ENCODE measurements around the gene FASTKD3.
A peak's percentile ranks its signal among the peaks of the same experiment; 100 is the strongest.

Gene FASTKD3

DNA sequence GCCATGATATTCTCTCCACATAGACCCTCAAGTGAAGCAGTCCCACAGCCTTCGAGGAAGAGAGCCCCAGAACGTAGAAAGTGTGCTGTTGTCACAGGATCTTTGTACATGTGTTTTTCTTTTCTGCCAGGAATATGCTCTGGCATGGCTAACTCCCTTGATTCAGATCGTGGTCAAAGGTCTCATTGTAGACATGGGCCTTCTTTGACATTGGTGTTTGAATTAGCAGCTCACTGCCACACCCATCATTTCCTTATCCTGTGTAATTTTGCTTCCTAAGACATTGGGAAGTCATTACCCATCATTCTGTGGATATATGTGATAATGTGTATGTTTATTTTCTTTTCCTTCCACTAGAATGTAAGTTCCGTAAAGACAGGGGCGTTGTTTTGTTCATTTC is 25.6 kb upstream of the FASTKD3 start:
- no peak for ATAC-seq
- peaks cover 82% of the 10 kb centered on the region for H3K36me3 Mint-ChIP-seq
- no peaks in the 10 kb centered on the region for H3K9me3 Mint-ChIP-seq
- peaks cover 6% of the 10 kb centered on the region for H3K4me1 Mint-ChIP-seq
- H3K4me3 Mint-ChIP-seq = no peak overlapping the region
- no peak overlapping the region for H3K27ac Mint-ChIP-seq
- H3K27me3 Mint-ChIP-seq = no peaks in the 10 kb centered on the region

DNA sequence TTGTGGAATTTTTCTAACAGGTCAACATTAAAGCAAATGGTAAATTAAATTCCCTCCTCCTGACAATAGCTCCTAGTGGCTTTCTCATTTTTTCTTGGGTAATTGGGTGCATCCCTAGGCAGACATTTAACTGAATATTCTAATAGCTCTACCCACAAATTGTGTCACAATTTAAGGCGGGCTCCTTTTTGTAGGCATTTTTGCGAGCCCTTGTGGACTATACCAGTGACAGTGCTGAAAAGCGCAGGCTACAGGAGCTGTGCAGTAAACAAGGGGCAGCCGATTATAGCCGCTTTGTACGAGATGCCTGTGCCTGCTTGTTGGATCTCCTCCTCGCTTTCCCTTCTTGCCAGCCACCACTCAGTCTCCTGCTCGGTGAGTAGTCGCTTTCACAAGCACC is 20.1 kb upstream of the FASTKD3 start:
- Mint-ChIP-seq H3K27ac (no peak overlapping the region), H3K4me3 (no peak overlapping the region), H3K36me3 (peaks cover 69% of the 10 kb centered on the region), H3K9me3 (no peaks in the 10 kb centered on the region), H3K4me1 (no peaks in the 10 kb centered on the region), H3K27me3 (no peaks in the 10 kb centered on the region)
- ATAC-seq = no peak

GRCh38 chr5:7886849-7887475 is 18.1 kb upstream of the FASTKD3 start:
- H3K4me3 Mint-ChIP-seq = no peak overlapping the region
- H3K4me1 Mint-ChIP-seq = no peaks in the 10 kb centered on the region
- no peak for ATAC-seq
- no peaks in the 10 kb centered on the region for H3K9me3 Mint-ChIP-seq
- peaks cover 63% of the 10 kb centered on the region for H3K36me3 Mint-ChIP-seq
- H3K27me3 Mint-ChIP-seq = no peaks in the 10 kb centered on the region
- H3K27ac Mint-ChIP-seq = no peak overlapping the region

GRCh38 chr5:7884491-7885267 is 15.8 kb upstream of the FASTKD3 start:
- Mint-ChIP-seq H3K27me3 (no peaks in the 10 kb centered on the region), H3K36me3 (peaks cover 68% of the 10 kb centered on the region), H3K27ac (no peak overlapping the region), H3K4me1 (no peaks in the 10 kb centered on the region), H3K4me3 (no peak overlapping the region), H3K9me3 (no peaks in the 10 kb centered on the region)
- ATAC-seq = no peak

DNA sequence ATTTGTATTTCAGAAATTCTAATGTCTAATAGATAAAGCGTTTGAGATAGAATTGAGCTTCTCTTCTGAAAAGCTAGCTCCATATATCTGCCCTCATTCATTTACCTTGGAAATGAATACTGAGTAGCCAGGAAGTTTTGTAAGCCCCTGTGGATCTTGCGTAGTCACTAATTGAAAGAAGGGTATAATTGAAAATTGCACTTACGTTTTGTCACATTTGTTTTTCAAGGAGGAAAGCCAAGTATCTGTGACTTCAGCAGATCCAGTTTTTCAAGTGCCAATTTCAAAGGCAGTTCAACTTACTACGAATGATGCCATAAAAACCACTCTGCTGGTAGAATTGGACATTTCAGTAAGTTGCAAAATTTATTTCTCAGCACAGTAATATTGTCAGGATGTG is 14.1 kb upstream of the FASTKD3 start:
- H3K27ac Mint-ChIP-seq = no peak overlapping the region
- H3K9me3 Mint-ChIP-seq = no peaks in the 10 kb centered on the region
- H3K27me3 Mint-ChIP-seq = no peaks in the 10 kb centered on the region
- peaks cover 11% of the 10 kb centered on the region for H3K4me1 Mint-ChIP-seq
- no peak overlapping the region for H3K4me3 Mint-ChIP-seq
- no peak for ATAC-seq
- H3K36me3 Mint-ChIP-seq = peaks cover 69% of the 10 kb centered on the region

DNA sequence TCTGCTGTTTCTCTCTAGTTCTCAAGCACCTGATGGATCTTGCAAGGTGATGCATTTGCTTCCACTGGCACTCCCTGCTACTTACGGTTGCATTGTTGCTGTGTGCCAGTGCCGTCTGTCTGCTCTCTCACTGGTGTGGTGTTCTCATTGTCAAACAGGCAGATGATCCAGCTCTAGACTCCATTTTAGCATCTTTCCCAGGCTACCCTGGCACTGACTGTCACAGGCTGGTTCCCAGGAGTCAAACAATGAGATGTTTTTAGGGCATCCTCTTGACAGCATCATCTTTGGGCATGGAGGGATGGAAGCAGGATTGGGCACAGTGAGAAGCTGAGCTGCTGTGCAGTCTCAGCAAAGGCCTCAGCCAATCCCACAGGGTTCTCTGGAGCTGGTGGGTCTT is 13.0 kb upstream of the FASTKD3 start:
- Mint-ChIP-seq H3K27me3 (no peaks in the 10 kb centered on the region), H3K27ac (no peak overlapping the region), H3K36me3 (peaks cover 72% of the 10 kb centered on the region), H3K9me3 (no peaks in the 10 kb centered on the region), H3K4me3 (no peak overlapping the region), H3K4me1 (peaks cover 16% of the 10 kb centered on the region)
- ATAC-seq = no peak

GRCh38 chr5:7881091-7881490 is 12.3 kb upstream of the FASTKD3 start:
- Mint-ChIP-seq H3K9me3 (no peaks in the 10 kb centered on the region), H3K36me3 (peaks cover 72% of the 10 kb centered on the region), H3K27me3 (no peaks in the 10 kb centered on the region), H3K4me1 (peaks cover 20% of the 10 kb centered on the region), H3K27ac (no peak overlapping the region), H3K4me3 (no peak overlapping the region)
- ATAC-seq = no peak

GRCh38 chr5:7878381-7878873 is 9.6 kb upstream of the FASTKD3 start:
- Mint-ChIP-seq H3K4me1 (peaks cover 30% of the 10 kb centered on the region), H3K4me3 (no peak overlapping the region), H3K36me3 (peaks cover 67% of the 10 kb centered on the region), H3K27me3 (no peaks in the 10 kb centered on the region), H3K9me3 (no peaks in the 10 kb centered on the region), H3K27ac (no peak overlapping the region)
- peak; percentile 89 for ATAC-seq

GRCh38 chr5:7877851-7878250 is 9.0 kb upstream of the FASTKD3 start:
- no peak for ATAC-seq
- H3K4me3 Mint-ChIP-seq = no peak overlapping the region
- H3K27me3 Mint-ChIP-seq = no peaks in the 10 kb centered on the region
- H3K36me3 Mint-ChIP-seq = peaks cover 64% of the 10 kb centered on the region
- H3K27ac Mint-ChIP-seq = no peak overlapping the region
- peaks cover 35% of the 10 kb centered on the region for H3K4me1 Mint-ChIP-seq
- H3K9me3 Mint-ChIP-seq = no peaks in the 10 kb centered on the region

DNA sequence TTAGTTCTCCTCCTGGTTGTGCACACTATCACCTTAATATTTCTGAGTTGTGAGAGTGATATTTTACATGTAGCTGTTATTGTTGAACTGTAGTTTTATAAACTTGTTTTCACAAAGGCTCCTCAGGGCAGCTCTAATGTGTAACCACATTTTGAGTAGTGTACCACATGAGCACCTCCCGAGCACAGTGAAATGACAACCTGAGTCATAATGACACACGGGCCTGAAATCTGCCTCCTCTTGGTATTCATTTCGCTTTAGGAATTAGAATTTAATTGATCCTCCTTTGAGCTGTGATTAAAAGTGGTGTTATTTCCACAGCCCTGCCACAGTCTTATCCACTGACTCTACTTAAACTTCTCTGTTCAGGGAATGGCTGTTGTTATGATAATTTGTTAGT is 8.0 kb upstream of the FASTKD3 start:
- H3K4me1 Mint-ChIP-seq = peaks cover 43% of the 10 kb centered on the region
- no peak for ATAC-seq

GRCh38 chr5:7875151-7875550 is 6.3 kb upstream of the FASTKD3 start:
- Mint-ChIP-seq H3K4me3 (no peak overlapping the region), H3K27me3 (no peaks in the 10 kb centered on the region), H3K4me1 (peaks cover 60% of the 10 kb centered on the region), H3K36me3 (peaks cover 47% of the 10 kb centered on the region), H3K27ac (no peak overlapping the region), H3K9me3 (no peaks in the 10 kb centered on the region)
- no peak for ATAC-seq

More for the DNA sequence above, 8.0 kb upstream of the FASTKD3 start:
- H3K27ac Mint-ChIP-seq = no peak overlapping the region
- no peaks in the 10 kb centered on the region for H3K27me3 Mint-ChIP-seq
- H3K4me3 Mint-ChIP-seq = no peak overlapping the region
- peaks cover 63% of the 10 kb centered on the region for H3K36me3 Mint-ChIP-seq
- no peaks in the 10 kb centered on the region for H3K9me3 Mint-ChIP-seq

DNA sequence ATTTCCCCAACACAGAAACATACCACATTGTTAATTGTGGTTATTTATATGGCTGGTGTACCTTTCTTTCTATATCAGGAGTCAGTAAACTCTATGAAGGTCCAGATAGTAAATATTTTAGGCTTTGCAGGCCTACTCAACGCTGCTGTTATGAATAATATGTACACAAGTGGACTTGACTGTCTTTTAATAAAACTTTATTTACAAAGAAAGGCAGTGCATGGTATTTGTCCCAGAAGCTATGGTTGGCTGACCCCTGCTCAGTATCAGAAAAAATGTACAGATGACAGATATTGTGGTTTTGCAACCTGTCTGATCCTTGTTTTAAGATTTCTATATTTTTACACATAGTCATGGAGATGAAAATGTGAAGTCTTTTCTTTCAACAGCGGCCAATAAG is 5.8 kb upstream of the FASTKD3 start:
- no peaks in the 10 kb centered on the region for H3K27me3 Mint-ChIP-seq
- peaks cover 47% of the 10 kb centered on the region for H3K36me3 Mint-ChIP-seq
- H3K9me3 Mint-ChIP-seq = no peaks in the 10 kb centered on the region
- no peak overlapping the region for H3K27ac Mint-ChIP-seq
- no peak overlapping the region for H3K4me3 Mint-ChIP-seq
- ATAC-seq = no peak
- peaks cover 65% of the 10 kb centered on the region for H3K4me1 Mint-ChIP-seq

DNA sequence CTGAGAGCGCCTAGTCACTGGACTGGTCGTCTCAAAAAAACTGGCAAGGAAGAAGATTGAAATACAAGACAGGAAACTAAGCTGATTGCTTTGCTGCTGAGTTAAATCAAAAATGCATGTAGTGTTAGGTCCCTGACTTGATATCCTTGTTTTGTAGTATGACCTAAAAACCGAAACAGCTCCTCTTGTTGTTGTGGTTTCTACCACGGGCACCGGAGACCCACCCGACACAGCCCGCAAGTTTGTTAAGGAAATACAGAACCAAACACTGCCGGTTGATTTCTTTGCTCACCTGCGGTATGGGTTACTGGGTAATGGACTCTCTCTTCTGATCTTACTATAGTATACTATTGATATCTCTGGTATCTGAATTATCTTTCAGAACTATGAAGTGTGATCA is 4.4 kb upstream of the FASTKD3 start:
- Mint-ChIP-seq H3K27me3 (no peaks in the 10 kb centered on the region), H3K36me3 (peaks cover 41% of the 10 kb centered on the region), H3K9me3 (no peaks in the 10 kb centered on the region), H3K4me1 (peaks cover 61% of the 10 kb centered on the region), H3K4me3 (peak overlapping the region; percentile 29), H3K27ac (peak overlapping the region; percentile 72)
- no peak for ATAC-seq

DNA sequence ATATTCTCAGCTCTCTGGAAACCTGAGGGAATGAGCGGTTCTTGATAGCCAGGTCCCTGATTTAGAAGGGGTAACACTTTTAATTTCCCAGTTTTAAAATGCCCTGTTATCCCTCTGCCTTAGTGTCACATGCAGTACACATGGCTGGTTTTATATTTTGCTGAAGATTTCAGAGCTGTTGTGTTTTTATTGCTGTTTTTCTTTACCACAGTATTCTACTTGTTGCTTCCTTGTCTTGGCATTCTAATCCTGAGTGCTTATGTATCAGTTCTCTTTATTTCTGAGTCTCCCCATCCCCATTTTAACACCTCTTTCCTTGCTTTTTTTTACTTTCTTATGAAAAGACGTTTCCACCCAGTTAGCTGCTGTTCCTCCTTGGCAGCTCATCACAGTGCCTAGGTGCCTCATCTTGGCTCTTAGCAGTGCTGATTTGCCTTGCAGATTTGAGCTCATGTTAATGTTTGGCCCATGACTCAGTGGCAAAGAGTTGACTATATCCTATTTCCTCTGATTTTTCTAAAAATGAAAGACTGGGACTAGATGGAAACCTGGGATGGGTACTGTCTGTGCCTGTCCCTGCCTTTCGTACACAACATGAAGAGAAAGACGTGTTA is 3.8 kb upstream of the FASTKD3 start:
- ATAC-seq = no peak
- H3K4me1 Mint-ChIP-seq = peaks cover 59% of the 10 kb centered on the region
- H3K9me3 Mint-ChIP-seq = no peaks in the 10 kb centered on the region
- H3K36me3 Mint-ChIP-seq = peaks cover 35% of the 10 kb centered on the region
- H3K27ac Mint-ChIP-seq = peak overlapping the region; percentile 72
- H3K27me3 Mint-ChIP-seq = no peaks in the 10 kb centered on the region
- peak overlapping the region; percentile 2 for H3K4me3 Mint-ChIP-seq

- H3K27me3 Mint-ChIP-seq = no peaks in the 10 kb centered on the region
- no peak overlapping the region for H3K27ac Mint-ChIP-seq
- peaks cover 26% of the 10 kb centered on the region for H3K36me3 Mint-ChIP-seq
- H3K4me3 Mint-ChIP-seq = no peak overlapping the region
- peaks cover 57% of the 10 kb centered on the region for H3K4me1 Mint-ChIP-seq
- no peaks in the 10 kb centered on the region for H3K9me3 Mint-ChIP-seq
- no peak for ATAC-seq
Measured at GRCh38 chr5:7871653-7872052, 2.8 kb upstream of the FASTKD3 start.

Measured in stimulated activated memory B cell treated with anti-CD40 and anti-IgM and Interleukin-4, amounts not matched to agents 10 μg/mL and 1 μg/mL and 100 μg/mL, for 72 hours (primary cell).